Cardiac muscle cell (in vitro differentiated cells and primary cell): ENCODE data around the gene FTO. TPM values are rescaled to one million over a fixed set of nuclear protein-coding genes. Genes with fewer than 3 reads are reported as not detected.
A peak's percentile ranks its signal among the peaks of the same experiment; 100 is the strongest.
"Not testable (repeated sequence)": the region's sequence is repeated elsewhere in the genome, so short reads cannot be mapped to it uniquely, and the experiment has no call there.

Source experiments
- DNase-seq, 2 donors: peaks; one replicate each; pipeline versions ENCODE4 v3.0.0 to v3.0.0-alpha.2; 2010 to 2017; ENCODE audit warnings: low read depth in 1 of 2, low spot score in 1 of 2
- H3K27ac ChIP-seq: fragments of 200-600 bp; sonication (generic); 2 replicates; pipeline ENCODE4 v1.5.1; 2016
- H3K27me3 ChIP-seq: fragments of 200-600 bp; sonication (generic); 2 replicates; pipeline ENCODE4 v1.6.0; 2016; ENCODE audit warnings: control low read depth
- H3K36me3 ChIP-seq: fragments of 200-600 bp; sonication (generic); 2 replicates; pipeline ENCODE4 v1.5.1; 2016; ENCODE audit warnings: control low read depth
- H3K4me1 ChIP-seq: fragments of 200-600 bp; sonication (generic); 2 replicates; pipeline ENCODE4 v1.8.1; 2017; ENCODE audit warnings: low read depth, mild to moderate bottlenecking, mixed run types
- H3K4me3 ChIP-seq: fragments of 200-600 bp; sonication (generic); 2 replicates; pipeline ENCODE4 v1.5.1; 2016; ENCODE audit warnings: mild to moderate bottlenecking
- H3K9me3 ChIP-seq: fragments of 200-600 bp; sonication (generic); 2 replicates; pipeline ENCODE4 v1.5.1; 2017; ENCODE audit warnings: low read depth, mild to moderate bottlenecking, control low read depth
- CTCF ChIP-seq: IDR thresholded peaks from 2 replicates; pipeline ENCODE4 v1.5.1; 2012; ENCODE audit warnings: low read depth, mild to moderate bottlenecking, low read length
- polyA plus RNA-seq: library from polyadenylated mRNA; unstranded; fragments of >200 nt; fragmentation: Nextera tagmentation; extraction: Ambion mirVana; gene quantifications from 2 replicates; pipeline ENCODE4 v1.2.1, GENCODE V29; 2016
- total RNA-seq: library from RNA; depleted of rRNA; stranded (reverse); fragments of >200 nt; gene quantifications from 2 replicates; pipeline ENCODE4 v1.2.3, GENCODE V29; 2016

FTO gene
- total and polyA plus RNA-seq, 2 experiments from 2014 or later: 77.7 to 93.8 TPM

GRCh38 chr16:54176376-54176901, 472.5 kb downstream of the FTO start:
- peak; percentile 8 to 48 for DNase-seq
- Histone ChIP-seq H3K27ac (peak overlapping the region; percentile 90), H3K9me3 (no peaks in the 10 kb centered on the region), H3K36me3 (no peaks in the 10 kb centered on the region), H3K27me3 (no peaks in the 10 kb centered on the region), H3K4me3 (no peak overlapping the region), H3K4me1 (peaks cover 76% of the 10 kb centered on the region)
- no peak for TF ChIP-seq CTCF

GRCh38 chr16:54177052-54177861, 473.3 kb downstream of the FTO start:
- TF ChIP-seq CTCF: no peak
- no peak for DNase-seq
- Histone ChIP-seq H3K27ac (peak overlapping the region; percentile 90), H3K4me1 (peaks cover 68% of the 10 kb centered on the region), H3K4me3 (no peak overlapping the region), H3K27me3 (no peaks in the 10 kb centered on the region), H3K9me3 (no peaks in the 10 kb centered on the region), H3K36me3 (no peaks in the 10 kb centered on the region)

GRCh38 chr16:54177862-54178477, 474.0 kb downstream of the FTO start:
- H3K27me3 ChIP-seq: no peaks in the 10 kb centered on the region
- TF ChIP-seq CTCF: no peak
- peak overlapping the region; percentile 90 for H3K27ac ChIP-seq
- H3K9me3 ChIP-seq: no peaks in the 10 kb centered on the region
- H3K4me3 ChIP-seq: no peak overlapping the region
- peaks cover 61% of the 10 kb centered on the region for H3K4me1 ChIP-seq
- H3K36me3 ChIP-seq: no peaks in the 10 kb centered on the region
- DNase-seq: peak in 1 of 2 donors; percentile 30

- Histone ChIP-seq H3K27ac (peak overlapping the region; percentile 90), H3K36me3 (no peaks in the 10 kb centered on the region), H3K4me3 (no peak overlapping the region), H3K27me3 (no peaks in the 10 kb centered on the region), H3K4me1 (peaks cover 60% of the 10 kb centered on the region), H3K9me3 (no peaks in the 10 kb centered on the region)
- no peak for TF ChIP-seq CTCF
- peak in 1 of 2 donors; percentile 92 for DNase-seq
Observed at GRCh38 chr16:54178478-54178976, 474.6 kb downstream of the FTO start.

- H3K4me1 ChIP-seq: peaks cover 38% of the 10 kb centered on the region
- H3K27ac ChIP-seq: no peak overlapping the region
- TF ChIP-seq CTCF: no peak
- no peaks in the 10 kb centered on the region for H3K27me3 ChIP-seq
- H3K4me3 ChIP-seq: no peak overlapping the region
- DNase-seq: peak in 1 of 2 donors; percentile 10
- H3K36me3 ChIP-seq: no peaks in the 10 kb centered on the region
- H3K9me3 ChIP-seq: no peaks in the 10 kb centered on the region
Observed at GRCh38 chr16:54180421-54181359, 476.7 kb downstream of the FTO start.

- H3K9me3 ChIP-seq, H3K4me3 ChIP-seq, H3K36me3 ChIP-seq, DNase-seq, H3K27ac ChIP-seq, H3K27me3 ChIP-seq: not testable (repeated sequence)
- peaks cover 27% of the 10 kb centered on the region for H3K4me1 ChIP-seq
Observed at GRCh38 chr16:54181683-54182329, 477.9 kb downstream of the FTO start.
